GM20000 (cell line): ENCODE measurements around the gene TRIO.

Experiments used
- DNase-seq: peaks from one replicate; pipeline ENCODE4 v3.0.0; 2012; ENCODE audit warnings: low spot score
- TF ChIP-seq, protein P1 (sequence below): IDR thresholded peaks from 2 replicates; pipeline ENCODE4 v1.5.1; 2012; ENCODE audit warnings: mild to moderate bottlenecking, control low read depth; ENCODE audit errors: extremely low read depth, missing control alignments

TRIO gene

DNA sequence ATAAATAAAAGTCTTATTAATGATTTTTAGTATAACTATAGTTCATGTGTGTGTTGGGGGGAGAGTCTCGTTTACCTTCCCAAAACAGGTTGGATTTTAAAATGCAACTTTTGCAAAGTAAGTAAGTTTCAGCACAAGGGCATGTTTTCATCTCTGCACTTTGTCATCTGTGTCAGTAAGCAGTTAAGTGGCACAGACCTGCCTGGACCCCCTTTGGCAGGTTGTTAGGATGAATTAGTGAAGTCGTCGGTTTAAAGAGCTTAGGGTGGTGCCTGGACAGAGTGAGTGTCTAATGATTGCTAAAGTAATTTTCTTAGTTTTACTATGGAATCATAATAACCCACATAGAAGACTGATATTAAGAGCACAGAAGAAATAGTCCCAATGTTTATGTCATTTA is 74.9 kb downstream of the TRIO start:
- TF ChIP-seq, protein P1, sequence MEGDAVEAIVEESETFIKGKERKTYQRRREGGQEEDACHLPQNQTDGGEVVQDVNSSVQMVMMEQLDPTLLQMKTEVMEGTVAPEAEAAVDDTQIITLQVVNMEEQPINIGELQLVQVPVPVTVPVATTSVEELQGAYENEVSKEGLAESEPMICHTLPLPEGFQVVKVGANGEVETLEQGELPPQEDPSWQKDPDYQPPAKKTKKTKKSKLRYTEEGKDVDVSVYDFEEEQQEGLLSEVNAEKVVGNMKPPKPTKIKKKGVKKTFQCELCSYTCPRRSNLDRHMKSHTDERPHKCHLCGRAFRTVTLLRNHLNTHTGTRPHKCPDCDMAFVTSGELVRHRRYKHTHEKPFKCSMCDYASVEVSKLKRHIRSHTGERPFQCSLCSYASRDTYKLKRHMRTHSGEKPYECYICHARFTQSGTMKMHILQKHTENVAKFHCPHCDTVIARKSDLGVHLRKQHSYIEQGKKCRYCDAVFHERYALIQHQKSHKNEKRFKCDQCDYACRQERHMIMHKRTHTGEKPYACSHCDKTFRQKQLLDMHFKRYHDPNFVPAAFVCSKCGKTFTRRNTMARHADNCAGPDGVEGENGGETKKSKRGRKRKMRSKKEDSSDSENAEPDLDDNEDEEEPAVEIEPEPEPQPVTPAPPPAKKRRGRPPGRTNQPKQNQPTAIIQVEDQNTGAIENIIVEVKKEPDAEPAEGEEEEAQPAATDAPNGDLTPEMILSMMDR: no peak
- DNase-seq: no peak

DNA sequence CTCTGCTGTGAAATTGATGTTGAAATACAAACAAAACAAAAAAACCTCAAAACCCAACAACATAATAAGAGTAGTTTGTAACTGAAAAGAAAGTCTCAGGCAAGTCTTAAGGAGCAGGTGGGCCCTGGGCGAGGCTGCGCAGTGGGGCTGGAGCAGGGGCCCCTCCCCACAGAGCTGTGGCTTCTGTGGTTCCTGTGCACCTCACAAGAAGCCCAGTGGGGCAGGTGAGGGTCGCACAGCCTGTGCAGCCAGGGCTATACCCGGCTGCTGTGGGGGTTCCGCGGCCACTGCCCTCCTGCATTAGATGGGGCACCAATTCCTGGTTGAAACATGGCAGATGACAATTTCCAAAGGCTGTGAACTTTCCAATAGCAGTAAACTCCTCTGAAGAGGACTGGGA is 75.3 kb downstream of the TRIO start:
- no peak for DNase-seq
- TF ChIP-seq, protein P1: no peak

GRCh38 chr5:14218897-14219573 is 75.9 kb downstream of the TRIO start:
- TF ChIP-seq, protein P1: no peak
- no peak for DNase-seq

- TF ChIP-seq, protein P1: no peak
- no peak for DNase-seq
These were observed 76.8 kb downstream of the TRIO start for GRCh38 chr5:14219800-14220512.

DNA sequence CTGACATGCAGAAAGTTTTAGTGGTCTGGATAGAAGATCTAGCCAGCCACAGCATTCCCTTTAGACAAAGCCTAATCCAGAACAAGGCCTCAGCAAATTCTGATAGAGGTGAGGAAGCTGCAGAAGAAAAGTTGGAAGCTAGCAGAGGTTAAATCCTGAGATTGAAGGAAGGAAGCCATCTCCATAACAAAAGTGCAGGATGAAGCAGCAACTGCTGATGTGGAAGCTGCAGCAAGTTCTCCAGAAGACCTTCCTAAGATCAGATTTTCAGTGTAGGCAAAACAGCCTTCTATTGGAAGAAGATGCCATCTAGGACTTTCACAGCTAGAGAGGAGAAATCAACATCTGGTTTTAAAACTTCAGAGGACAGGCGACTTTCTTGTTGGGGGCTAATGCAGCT is 77.5 kb downstream of the TRIO start:
- DNase-seq: no peak
- TF ChIP-seq, protein P1: no peak

DNA sequence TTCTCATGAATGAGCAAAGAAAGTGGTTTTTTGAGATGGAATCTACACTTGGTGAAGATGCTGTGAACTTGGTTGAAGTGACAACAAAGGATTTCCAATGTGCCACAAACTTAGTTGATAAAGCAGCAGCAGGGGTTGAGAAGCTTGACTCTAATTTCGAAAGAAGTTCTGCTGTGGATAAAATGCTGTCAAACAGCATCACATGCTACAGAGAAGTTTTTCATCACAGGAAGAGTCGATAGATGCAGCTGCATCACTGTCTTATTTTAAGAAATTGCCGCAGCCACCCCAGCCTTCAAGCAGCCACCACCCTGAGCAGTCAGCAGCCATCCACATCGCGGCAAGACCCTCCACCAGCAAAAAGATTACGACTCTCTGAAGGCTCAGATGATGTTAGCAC is 78.6 kb downstream of the TRIO start:
- no peak for DNase-seq
- TF ChIP-seq, protein P1: no peak

DNA sequence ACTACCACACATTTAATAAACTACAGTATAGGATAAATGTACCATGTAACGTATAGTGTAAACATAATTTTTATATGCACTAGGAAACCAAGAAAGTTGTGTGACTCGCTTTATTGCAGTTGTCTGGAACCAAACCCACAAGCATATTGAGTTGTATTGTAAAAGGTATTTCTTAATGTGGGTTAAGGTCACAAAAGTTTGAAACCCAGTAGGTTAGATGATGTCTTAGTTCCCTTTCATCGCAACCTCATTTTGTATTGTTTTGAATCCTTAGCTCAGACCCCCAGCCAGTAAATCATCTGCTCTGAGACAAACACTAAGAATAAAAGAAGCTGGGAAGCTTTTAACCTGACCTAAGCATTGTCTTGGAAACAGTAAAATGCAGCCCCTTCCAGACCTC is 79.1 kb downstream of the TRIO start:
- TF ChIP-seq, protein P1: no peak
- DNase-seq: no peak
